Measurements from ENCODE around the gene MARF1. TPM values are rescaled to one million over a fixed set of nuclear protein-coding genes. Genes with fewer than 3 reads are reported as not detected.

MARF1 gene
- total RNA-seq, 1 experiment from 2014 or later, result 51.5 TPM

- no peak for TF ChIP-seq TCF7L2 (IDR thresholded peaks at IDR 0.05; ENCODE audit: low read depth, low read length)
- TF ChIP-seq POLR2AphosphoS5 (IDR thresholded peaks at IDR 0.05; ENCODE audit: low read depth, low read length), result no peak
- no peak for TF ChIP-seq CTCF (IDR thresholded peaks at IDR 0.05)
- TF ChIP-seq REST (IDR thresholded peaks at IDR 0.05; ENCODE audit: insufficient read depth in 1 of 2, low read depth in 2 of 2, low read length in 1 of 2), result no peak
- no peak for TF ChIP-seq SIN3A (IDR thresholded peaks at IDR 0.05; ENCODE audit: borderline replicate concordance, insufficient read depth, low read depth, low read length)
- no peak for ATAC-seq
- Histone ChIP-seq H3K4me3 (ENCODE audit: low read depth in 2 of 2, low read length in 2 of 2) (no peak overlapping the region), H3K9me3 (ENCODE audit: control insufficient read depth, insufficient read depth, low read depth, low read length) (no peaks in the 10 kb centered on the region), H3K4me1 (ENCODE audit: control insufficient read depth, insufficient read depth, low read length) (no peaks in the 10 kb centered on the region; the same call in 1 of the 2 replicates), H3K36me3 (ENCODE audit: control insufficient read depth, insufficient read depth, low read length) (peaks cover 16% of the 10 kb centered on the region), H3K27ac (ENCODE audit: low read length) (no peak overlapping the region; the same call in 1 of the 2 replicates), H3K27me3 (ENCODE audit: control insufficient read depth, insufficient read depth, low read length) (no peaks in the 10 kb centered on the region)
- intact Hi-C loops (cut with micrococcal nuclease; ENCODE audit: unreplicated experiment), result no loop called here
- in situ Hi-C loops (cut with HindIII; ENCODE audit: low pct_unique_long_range_greater_than_20kb, low sequenced_read_pairs), result no loop called here
- BruUV-seq (replicated peaks), result no TSS peak
- POLR2A ChIA-PET, result no interaction called here
- CTCF ChIA-PET, result no interaction called here
- no peak for DNase-seq (ENCODE audit: low read depth, low spot score)
These were observed 32.5 kb downstream of the MARF1 start for GRCh38 chr16:15610369-15610871.

- TF ChIP-seq POLR2AphosphoS5 (IDR thresholded peaks at IDR 0.05; ENCODE audit: low read depth, low read length), result no peak
- TF ChIP-seq TCF7L2 (IDR thresholded peaks at IDR 0.05; ENCODE audit: low read depth, low read length), result no peak
- TF ChIP-seq SIN3A (IDR thresholded peaks at IDR 0.05; ENCODE audit: borderline replicate concordance, insufficient read depth, low read depth, low read length), result no peak
- TF ChIP-seq CTCF (IDR thresholded peaks at IDR 0.05), result no peak
- no peak for TF ChIP-seq REST (IDR thresholded peaks at IDR 0.05; ENCODE audit: insufficient read depth in 1 of 2, low read depth in 2 of 2, low read length in 1 of 2)
- no peaks in the 10 kb centered on the region for H3K9me3 ChIP-seq (ENCODE audit: control insufficient read depth, insufficient read depth, low read depth, low read length)
- H3K4me1 ChIP-seq (ENCODE audit: control insufficient read depth, insufficient read depth, low read length), result no peaks in the 10 kb centered on the region; the same call in 1 of the 2 replicates
- BruUV-seq (replicated peaks), result no TSS peak
- no peak for DNase-seq (ENCODE audit: low read depth, low spot score)
- CTCF ChIA-PET, result no interaction called here
- no peaks in the 10 kb centered on the region for H3K27me3 ChIP-seq (ENCODE audit: control insufficient read depth, insufficient read depth, low read length)
- intact Hi-C loops (cut with micrococcal nuclease; ENCODE audit: unreplicated experiment), result no loop called here
- no peak for ATAC-seq
- H3K4me3 ChIP-seq (ENCODE audit: low read depth in 2 of 2, low read length in 2 of 2), result no peak overlapping the region
- in situ Hi-C loops (cut with HindIII; ENCODE audit: low pct_unique_long_range_greater_than_20kb, low sequenced_read_pairs), result no loop called here
- POLR2A ChIA-PET, result no interaction called here
- no peak overlapping the region for H3K27ac ChIP-seq (ENCODE audit: low read length)
- peaks cover 16% of the 10 kb centered on the region for H3K36me3 ChIP-seq (ENCODE audit: control insufficient read depth, insufficient read depth, low read length)
These were observed 33.7 kb downstream of the MARF1 start for GRCh38 chr16:15609286-15609649.
